Activated naive CD8-positive, alpha-beta T cell treated with anti-CD3 and anti-CD28 coated beads, Interleukin-2, amount 50 U/mL, for 24 hours (primary cell): ENCODE measurements around the gene RANBP10.
"Not testable (repeated sequence)": the region's sequence is repeated elsewhere in the genome, so short reads cannot be mapped to it uniquely, and the experiment has no call there.

ENCODE experiments used
- ATAC-seq: fragments of 150-1000 bp; cut with Tn5 transposase; one replicate; pipeline ENCODE4 v1.10.0; 2021
- DNase-seq: peaks from one replicate; pipeline ENCODE4 v3.0.0; 2021
- H3K27ac Mint-ChIP-seq: one replicate; pipeline ENCODE4 v1.8.0; 2021; ENCODE audit warnings: mild to moderate bottlenecking, mixed read lengths
- H3K27me3 Mint-ChIP-seq: one replicate; pipeline ENCODE4 v1.8.0; 2021; ENCODE audit warnings: mixed read lengths
- H3K36me3 Mint-ChIP-seq: one replicate; pipeline ENCODE4 v1.8.0; 2021; ENCODE audit warnings: low read depth, mixed read lengths
- H3K4me1 Mint-ChIP-seq: one replicate; pipeline ENCODE4 v1.8.0; 2021; ENCODE audit warnings: mixed read lengths
- H3K4me3 Mint-ChIP-seq: one replicate; pipeline ENCODE4 v1.8.0; 2021; ENCODE audit warnings: mild to moderate bottlenecking, moderate library complexity, mixed read lengths
- H3K9me3 Mint-ChIP-seq: one replicate; pipeline ENCODE4 v1.8.0; 2021; ENCODE audit warnings: mixed read lengths

RANBP10 gene

GRCh38 chr16:67758966-67759365, 47.4 kb downstream of the RANBP10 start:
- Mint-ChIP-seq H3K4me3 (no peak overlapping the region), H3K9me3 (no peaks in the 10 kb centered on the region)
- no peak for ATAC-seq

GRCh38 chr16:67758006-67758405, 48.4 kb downstream of the RANBP10 start:
- H3K4me1 Mint-ChIP-seq = peaks cover 12% of the 10 kb centered on the region
- no peaks in the 10 kb centered on the region for H3K27me3 Mint-ChIP-seq
- H3K27ac Mint-ChIP-seq = no peak overlapping the region
- ATAC-seq = no peak
- DNase-seq = no peak
- H3K36me3 Mint-ChIP-seq = peaks cover 3% of the 10 kb centered on the region
- H3K4me3 Mint-ChIP-seq = no peak overlapping the region
- no peaks in the 10 kb centered on the region for H3K9me3 Mint-ChIP-seq

More at GRCh38 chr16:67758966-67759365, 47.4 kb downstream of the RANBP10 start:
- peaks cover 12% of the 10 kb centered on the region for H3K4me1 Mint-ChIP-seq
- no peak overlapping the region for H3K27ac Mint-ChIP-seq
- DNase-seq = no peak
- peaks cover 4% of the 10 kb centered on the region for H3K36me3 Mint-ChIP-seq
- H3K27me3 Mint-ChIP-seq = no peaks in the 10 kb centered on the region

GRCh38 chr16:67752641-67753040, 53.7 kb downstream of the RANBP10 start:
- H3K4me1 Mint-ChIP-seq = no peaks in the 10 kb centered on the region
- no peak overlapping the region for H3K27ac Mint-ChIP-seq
- no peak overlapping the region for H3K4me3 Mint-ChIP-seq
- ATAC-seq = no peak
- no peaks in the 10 kb centered on the region for H3K27me3 Mint-ChIP-seq
- H3K9me3 Mint-ChIP-seq = no peaks in the 10 kb centered on the region
- no peaks in the 10 kb centered on the region for H3K36me3 Mint-ChIP-seq
- no peak for DNase-seq

- not testable (repeated sequence) for DNase-seq, H3K4me3 Mint-ChIP-seq, H3K4me1 Mint-ChIP-seq, H3K27me3 Mint-ChIP-seq, H3K36me3 Mint-ChIP-seq, H3K27ac Mint-ChIP-seq, H3K9me3 Mint-ChIP-seq, ATAC-seq
Measured at GRCh38 chr16:67751331-67751730, 55.0 kb downstream of the RANBP10 start.

GRCh38 chr16:67750466-67750865, 55.9 kb downstream of the RANBP10 start:
- H3K4me3 Mint-ChIP-seq = no peak overlapping the region
- H3K36me3 Mint-ChIP-seq = peaks cover 1% of the 10 kb centered on the region
- DNase-seq (no peak), ATAC-seq (no peak)
- no peaks in the 10 kb centered on the region for H3K27me3 Mint-ChIP-seq
- H3K4me1 Mint-ChIP-seq = no peaks in the 10 kb centered on the region
- no peak overlapping the region for H3K27ac Mint-ChIP-seq
- H3K9me3 Mint-ChIP-seq = no peaks in the 10 kb centered on the region

- no peaks in the 10 kb centered on the region for H3K4me1 Mint-ChIP-seq
- DNase-seq = no peak
- no peaks in the 10 kb centered on the region for H3K9me3 Mint-ChIP-seq
- ATAC-seq = no peak
- H3K4me3 Mint-ChIP-seq = no peak overlapping the region
- H3K27me3 Mint-ChIP-seq = no peaks in the 10 kb centered on the region
- H3K27ac Mint-ChIP-seq = no peak overlapping the region
- peaks cover 1% of the 10 kb centered on the region for H3K36me3 Mint-ChIP-seq
Measured at GRCh38 chr16:67749436-67750078, 56.8 kb downstream of the RANBP10 start.

GRCh38 chr16:67748834-67749233, 57.5 kb downstream of the RANBP10 start:
- Mint-ChIP-seq H3K9me3 (no peaks in the 10 kb centered on the region), H3K36me3 (peaks cover 3% of the 10 kb centered on the region), H3K27me3 (no peaks in the 10 kb centered on the region), H3K4me1 (no peaks in the 10 kb centered on the region), H3K27ac (no peak overlapping the region), H3K4me3 (no peak overlapping the region)
- ATAC-seq (no peak), DNase-seq (no peak)

- Mint-ChIP-seq H3K27ac (no peak overlapping the region), H3K9me3 (no peaks in the 10 kb centered on the region), H3K4me1 (no peaks in the 10 kb centered on the region), H3K4me3 (no peak overlapping the region), H3K36me3 (peaks cover 10% of the 10 kb centered on the region), H3K27me3 (no peaks in the 10 kb centered on the region)
- no peak for ATAC-seq
- no peak for DNase-seq
Measured at GRCh38 chr16:67746846-67747245, 59.5 kb downstream of the RANBP10 start.

- Mint-ChIP-seq H3K4me3 (no peak overlapping the region), H3K36me3 (peaks cover 10% of the 10 kb centered on the region), H3K27ac (no peak overlapping the region), H3K27me3 (no peaks in the 10 kb centered on the region), H3K9me3 (no peaks in the 10 kb centered on the region), H3K4me1 (no peaks in the 10 kb centered on the region)
- DNase-seq = no peak
- ATAC-seq = no peak
Measured at GRCh38 chr16:67741118-67741517, 65.2 kb downstream of the RANBP10 start.

GRCh38 chr16:67740391-67740790, 66.0 kb downstream of the RANBP10 start:
- Mint-ChIP-seq H3K27ac (no peak overlapping the region), H3K4me3 (no peak overlapping the region), H3K36me3 (peaks cover 8% of the 10 kb centered on the region), H3K9me3 (no peaks in the 10 kb centered on the region), H3K4me1 (no peaks in the 10 kb centered on the region), H3K27me3 (no peaks in the 10 kb centered on the region)
- no peak for DNase-seq
- no peak for ATAC-seq

- H3K27ac Mint-ChIP-seq = peak overlapping the region; percentile 10
- ATAC-seq = no peak
- H3K4me3 Mint-ChIP-seq = no peak overlapping the region
- no peaks in the 10 kb centered on the region for H3K36me3 Mint-ChIP-seq
- H3K4me1 Mint-ChIP-seq = no peaks in the 10 kb centered on the region
- no peak for DNase-seq
- no peaks in the 10 kb centered on the region for H3K9me3 Mint-ChIP-seq
- no peaks in the 10 kb centered on the region for H3K27me3 Mint-ChIP-seq
Measured at GRCh38 chr16:67736858-67737257, 69.5 kb downstream of the RANBP10 start.

GRCh38 chr16:67734731-67735201, 71.6 kb downstream of the RANBP10 start:
- Mint-ChIP-seq H3K9me3 (no peaks in the 10 kb centered on the region), H3K27me3 (no peaks in the 10 kb centered on the region), H3K4me3 (no peak overlapping the region), H3K27ac (no peak overlapping the region), H3K4me1 (no peaks in the 10 kb centered on the region), H3K36me3 (no peaks in the 10 kb centered on the region)
- no peak for DNase-seq
- ATAC-seq = no peak

- Mint-ChIP-seq H3K4me3 (no peak overlapping the region), H3K27me3 (no peaks in the 10 kb centered on the region), H3K4me1 (no peaks in the 10 kb centered on the region), H3K27ac (no peak overlapping the region), H3K36me3 (no peaks in the 10 kb centered on the region), H3K9me3 (no peaks in the 10 kb centered on the region)
- no peak for ATAC-seq
- DNase-seq = no peak
Measured at GRCh38 chr16:67733734-67734470, 72.5 kb downstream of the RANBP10 start.

- no peak for ATAC-seq
- Mint-ChIP-seq H3K4me1 (no peaks in the 10 kb centered on the region), H3K4me3 (no peak overlapping the region), H3K27ac (no peak overlapping the region), H3K36me3 (peaks cover 1% of the 10 kb centered on the region), H3K9me3 (no peaks in the 10 kb centered on the region), H3K27me3 (no peaks in the 10 kb centered on the region)
- DNase-seq = no peak
Measured at GRCh38 chr16:67731753-67732095, 74.6 kb downstream of the RANBP10 start.

- Mint-ChIP-seq H3K4me1 (no peaks in the 10 kb centered on the region), H3K27me3 (no peaks in the 10 kb centered on the region), H3K36me3 (peaks cover 1% of the 10 kb centered on the region), H3K27ac (no peak overlapping the region), H3K4me3 (no peak overlapping the region), H3K9me3 (no peaks in the 10 kb centered on the region)
- DNase-seq = no peak
- ATAC-seq = no peak
Measured at GRCh38 chr16:67731071-67731752, 75.1 kb downstream of the RANBP10 start.
